Measurements from ENCODE around the gene PLCXD1. TPM values are rescaled to one million over a fixed set of nuclear protein-coding genes. Genes with fewer than 3 reads are reported as not detected.

PLCXD1 gene
- total RNA-seq, 1 experiment from 2014 or later: 14.8 TPM

Other genes starting within 250 kb of the PLCXD1 start
- gene GTPBP6, start 37.4 kb downstream of the PLCXD1 start, total RNA-seq (2014; rRNA removed; shearing (Covaris generic)): 44.7 and 50.9 TPM in 2 replicates
- 23.8 and 28.3 TPM in 2 replicates for gene PPP2R3B, start 105.5 kb downstream of the PLCXD1 start, total RNA-seq (2014; rRNA removed; shearing (Covaris generic))